CD4-positive, CD25-positive, alpha-beta regulatory T cell (primary cell): Measurements from ENCODE around the gene POLL. TPM values are rescaled to one million over a fixed set of nuclear protein-coding genes. Genes with fewer than 3 reads are reported as not detected.

Source experiments
- ATAC-seq, 2 donors: fragments of 150-1000 bp; cut with Tn5 transposase; one replicate each; pipeline ENCODE4 v1.10.0; 2021; ENCODE audit warnings: low read depth in 2 of 2, moderate number of reproducible peaks in 2 of 2, moderate library complexity in 1 of 2
- DNase-seq, 3 donors: peaks; one replicate each; pipeline versions ENCODE4 v3.0.0 to v3.0.0-alpha.2; 2012 to 2022; ENCODE audit warnings: mixed read lengths in 1 of 3
- H3K27ac ChIP-seq: one replicate; pipeline ENCODE4 v1.7.0; 2013; ENCODE audit warnings: mild to moderate bottlenecking, low read length; ENCODE audit not compliant: insufficient read depth, poor library complexity, severe bottlenecking
- H3K27me3 ChIP-seq: one replicate; pipeline ENCODE4 v1.7.0; 2013; ENCODE audit warnings: low read length; ENCODE audit not compliant: control insufficient read depth, insufficient read depth
- H3K36me3 ChIP-seq: one replicate; pipeline ENCODE4 v1.7.0; 2013; ENCODE audit warnings: mild to moderate bottlenecking, low read length, moderate library complexity; ENCODE audit not compliant: control insufficient read depth, insufficient read depth
- H3K4me1 ChIP-seq: 2 replicates; pipeline ENCODE4 v1.7.0; 2013; ENCODE audit warnings: mild to moderate bottlenecking, low read length; ENCODE audit not compliant: insufficient read depth, control insufficient read depth, poor library complexity, severe bottlenecking
- H3K4me3 ChIP-seq: one replicate; pipeline ENCODE4 v1.7.0; 2013; ENCODE audit warnings: low read depth, mild to moderate bottlenecking, low read length, moderate library complexity
- H3K9me3 ChIP-seq, 2 experiments: 1 replicate in 1 of 2; 2 replicates in 1 of 2; pipeline ENCODE4 v1.7.0; 2013; ENCODE audit warnings: low read length in 2 of 2, mild to moderate bottlenecking in 1 of 2, moderate library complexity in 1 of 2; ENCODE audit not compliant: control insufficient read depth in 2 of 2
- H3K27ac Mint-ChIP-seq, 3 donors: one replicate each; pipeline ENCODE4 v1.8.0; 2020 to 2022; ENCODE audit warnings: mild to moderate bottlenecking in 3 of 3, mixed read lengths in 3 of 3, moderate library complexity in 2 of 3
- H3K27me3 Mint-ChIP-seq: one replicate; pipeline ENCODE4 v1.8.0; 2022; ENCODE audit warnings: mild to moderate bottlenecking, mixed read lengths
- H3K36me3 Mint-ChIP-seq: one replicate; pipeline ENCODE4 v1.8.0; 2020; ENCODE audit warnings: mixed read lengths
- H3K4me1 Mint-ChIP-seq, 4 donors: one replicate each; pipeline ENCODE4 v1.8.0; 2020 to 2022; ENCODE audit warnings: mixed read lengths in 4 of 4, mild to moderate bottlenecking in 1 of 4
- H3K4me3 Mint-ChIP-seq, 4 donors: one replicate each; pipeline ENCODE4 v1.8.0; 2020 to 2022; ENCODE audit warnings: mild to moderate bottlenecking in 4 of 4, mixed read lengths in 4 of 4, moderate library complexity in 3 of 4
- H3K9me3 Mint-ChIP-seq, 7 donors: one replicate each; pipeline ENCODE4 v1.8.0; 2020 to 2022; ENCODE audit warnings: mixed read lengths in 7 of 7, mild to moderate bottlenecking in 3 of 7, moderate library complexity in 2 of 7
- polyA plus RNA-seq, 4 donors: library from polyadenylated mRNA; unstranded; fragments of 300-500 nt; fragmentation: Illumina TruSeq; gene quantifications; one replicate each; pipeline ENCODE4 v1.2.3, GENCODE V29; 2021
- total RNA-seq: library from RNA; stranded (reverse); gene quantifications from one replicate; pipeline ENCODE4 v1.2.3, GENCODE V29; 2022

POLL gene
- total and polyA plus RNA-seq, 5 donors from 2014 or later = 12.6 to 21.7 (median 15.6) TPM

DNA sequence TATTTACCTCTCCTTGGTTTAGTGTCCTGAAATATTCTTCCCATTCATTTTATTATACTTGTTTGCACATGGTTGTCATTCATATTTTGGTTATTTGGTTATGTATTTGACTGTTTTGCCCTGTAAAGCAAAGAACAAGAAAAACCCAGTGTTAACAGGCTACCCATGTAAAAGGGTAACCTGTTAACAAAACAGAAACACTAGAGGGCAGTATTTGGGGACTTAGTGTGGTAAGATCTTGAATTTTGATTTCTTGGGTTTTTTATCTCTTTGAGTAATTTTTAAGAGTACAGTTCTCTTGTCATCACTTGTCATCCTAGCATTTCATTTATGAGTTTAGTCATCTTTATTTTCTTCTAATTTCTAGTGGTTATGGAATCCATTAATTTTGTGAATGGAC, 51.3 kb downstream of the POLL start:
- ATAC-seq (no peak), DNase-seq (peak in 2 of 3 donors; percentile 33 to 75)
- H3K36me3 ChIP-seq = peaks cover 24% of the 10 kb centered on the region
- no peak overlapping the region for H3K27ac Mint-ChIP-seq
- no peaks in the 10 kb centered on the region for H3K27me3 ChIP-seq
- no peaks in the 10 kb centered on the region for H3K9me3 ChIP-seq
- no peak overlapping the region for H3K27ac ChIP-seq
- no peaks in the 10 kb centered on the region for H3K4me1 ChIP-seq
- H3K36me3 Mint-ChIP-seq = peaks cover 51% of the 10 kb centered on the region
- H3K4me3 Mint-ChIP-seq = no peak overlapping the region
- peaks cover 0 to 5% (median under 1%) of the 10 kb centered on the region in 4 donors for H3K4me1 Mint-ChIP-seq
- no peaks in the 10 kb centered on the region for H3K27me3 Mint-ChIP-seq
- no peak overlapping the region for H3K4me3 ChIP-seq
- H3K9me3 Mint-ChIP-seq = no peaks in the 10 kb centered on the region

DNA sequence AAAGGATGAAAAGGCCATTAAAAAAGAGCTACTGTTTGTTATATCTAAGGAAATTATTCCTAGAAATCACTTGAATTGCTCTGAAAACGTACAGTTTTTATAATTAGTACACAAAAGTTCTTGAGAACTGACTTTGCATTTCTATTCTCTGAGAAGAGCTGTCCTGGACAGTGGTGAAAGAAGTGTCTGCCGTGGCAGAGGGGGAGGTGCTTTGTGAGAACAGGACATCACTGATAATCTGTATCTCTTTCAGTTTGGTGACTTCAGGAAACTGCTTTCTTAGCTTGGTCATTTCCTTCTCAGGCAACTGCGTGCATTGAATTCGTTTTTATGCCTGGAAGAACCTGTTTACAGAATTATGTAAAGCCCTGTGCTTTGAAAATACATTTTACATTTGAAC, 52.1 kb downstream of the POLL start:
- Mint-ChIP-seq H3K27me3 (no peaks in the 10 kb centered on the region), H3K36me3 (peaks cover 56% of the 10 kb centered on the region), H3K9me3 (no peaks in the 10 kb centered on the region), H3K4me3 (no peak overlapping the region), H3K27ac (no peak overlapping the region), H3K4me1 (peaks cover 0 to 5% (median under 1%) of the 10 kb centered on the region in 4 donors)
- Histone ChIP-seq H3K27me3 (no peaks in the 10 kb centered on the region), H3K4me1 (no peaks in the 10 kb centered on the region), H3K4me3 (no peak overlapping the region), H3K27ac (no peak overlapping the region), H3K9me3 (no peaks in the 10 kb centered on the region), H3K36me3 (peaks cover 24% of the 10 kb centered on the region)
- ATAC-seq (no peak), DNase-seq (peak in 1 of 3 donors; percentile 17)

DNA sequence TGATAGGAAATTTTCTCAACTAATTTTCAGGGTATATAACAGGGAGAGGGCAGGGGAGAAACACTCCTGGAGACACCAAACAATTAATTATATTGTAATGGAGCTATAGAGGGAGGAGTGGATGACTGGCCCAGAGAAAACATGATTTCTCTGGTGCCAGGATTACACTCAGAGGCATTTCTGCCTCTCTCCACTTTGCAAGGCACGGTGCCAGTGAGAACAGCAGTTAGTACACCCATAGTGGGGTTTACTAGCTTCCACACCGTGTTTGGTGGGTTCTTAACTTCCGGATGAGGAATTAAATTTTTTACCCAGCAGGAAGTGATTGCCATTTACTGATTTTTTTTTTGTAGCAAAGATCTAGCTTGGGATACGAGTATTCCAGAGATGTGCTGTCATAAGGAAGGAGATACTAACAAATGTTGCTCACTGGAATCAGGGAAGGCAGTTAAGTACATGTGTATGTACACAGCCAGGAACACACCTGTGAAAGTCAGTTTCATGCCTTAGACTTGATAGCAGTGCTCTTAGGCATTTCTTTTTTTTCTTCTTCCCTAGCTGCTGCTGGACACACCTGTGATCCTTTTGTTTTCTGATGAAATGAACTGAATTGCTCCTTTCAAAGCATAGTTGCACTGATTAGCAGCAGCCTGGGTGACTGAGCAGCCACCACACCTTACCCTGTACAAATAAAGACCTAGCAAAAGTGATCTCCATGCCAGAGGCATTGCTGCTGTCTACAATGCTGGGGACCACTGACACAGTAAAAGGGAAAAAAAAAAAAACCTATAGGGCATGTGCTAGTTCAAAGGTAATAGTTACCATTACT, 58.1 kb downstream of the POLL start:
- no peaks in the 10 kb centered on the region for H3K27me3 ChIP-seq
- H3K4me3 ChIP-seq = no peak overlapping the region
- H3K36me3 ChIP-seq = peaks cover 34% of the 10 kb centered on the region
- Mint-ChIP-seq H3K27ac (no peak overlapping the region), H3K9me3 (no peaks in the 10 kb centered on the region), H3K4me1 (peaks cover 0 to 2% (median 0%) of the 10 kb centered on the region in 4 donors), H3K4me3 (no peak overlapping the region), H3K27me3 (no peaks in the 10 kb centered on the region), H3K36me3 (peaks cover 40% of the 10 kb centered on the region)
- DNase-seq (no peak), ATAC-seq (no peak)
- H3K9me3 ChIP-seq = no peaks in the 10 kb centered on the region
- no peak overlapping the region for H3K27ac ChIP-seq
- no peaks in the 10 kb centered on the region for H3K4me1 ChIP-seq

GRCh38 chr10:101529207-101529606, 58.9 kb downstream of the POLL start:
- peaks cover 0 to 2% (median 0%) of the 10 kb centered on the region in 4 donors for H3K4me1 Mint-ChIP-seq
- Histone ChIP-seq H3K4me1 (no peaks in the 10 kb centered on the region), H3K36me3 (peaks cover 29% of the 10 kb centered on the region), H3K4me3 (no peak overlapping the region), H3K27ac (no peak overlapping the region), H3K27me3 (no peaks in the 10 kb centered on the region), H3K9me3 (no peaks in the 10 kb centered on the region)
- H3K27ac Mint-ChIP-seq = no peak overlapping the region
- H3K4me3 Mint-ChIP-seq = no peak overlapping the region
- ATAC-seq = no peak
- peaks cover 32% of the 10 kb centered on the region for H3K36me3 Mint-ChIP-seq
- H3K9me3 Mint-ChIP-seq = no peaks in the 10 kb centered on the region
- H3K27me3 Mint-ChIP-seq = no peaks in the 10 kb centered on the region
- DNase-seq = no peak

Other genes starting within 250 kb of the POLL start
- gene BTRC, start 234.1 kb downstream of the POLL start, total RNA-seq = 17.8 TPM
- gene BTRC, start 234.1 kb downstream of the POLL start, polyA plus RNA-seq = 1 to 10 TPM; 6.1 to 9.6 (median 8.1) TPM
- not detected for gene DPCD, start 64 bp upstream of the POLL start, total RNA-seq
- gene DPCD, start 64 bp upstream of the POLL start, polyA plus RNA-seq = 1 to 10 TPM in 3 of 4 donors, under 1 TPM in 1; 0.99 to 1.7 (median 1.1) TPM
- gene FBXW4, start 106.9 kb upstream of the POLL start, total RNA-seq = 70.9 TPM
- 1 to 10 TPM; 3.5 to 9.0 (median 5.8) TPM for gene FBXW4, start 106.9 kb upstream of the POLL start, polyA plus RNA-seq
- not detected for gene FGF8, start 187.9 kb upstream of the POLL start, total RNA-seq
- not detected for gene FGF8, start 187.9 kb upstream of the POLL start, polyA plus RNA-seq
- gene NPM3, start 195.2 kb upstream of the POLL start, total RNA-seq = 7.3 TPM
- 1 to 10 TPM; 3.1 to 4.5 (median 3.1) TPM for gene NPM3, start 195.2 kb upstream of the POLL start, polyA plus RNA-seq
- 442 TPM for gene OGA, start 230.2 kb upstream of the POLL start, total RNA-seq
- gene OGA, start 230.2 kb upstream of the POLL start, polyA plus RNA-seq = 10 to 100 TPM; 36.7 to 42.2 (median 41.3) TPM